Hepatic stellate cell (primary cell): ENCODE measurements around the gene CROCC.

ENCODE experiments used
- DNase-seq: peaks from one replicate; pipeline ENCODE4 v3.0.0; 2011; ENCODE audit warnings: low spot score

Gene CROCC

GRCh38 chr1:16986113-16986512, 64.4 kb downstream of the CROCC start:
- no peak for DNase-seq

- no peak for DNase-seq
These were observed 64.8 kb downstream of the CROCC start for GRCh38 chr1:16986560-16986959.

GRCh38 chr1:16986962-16987361, 65.2 kb downstream of the CROCC start:
- no peak for DNase-seq

- DNase-seq = no peak
These were observed 66.5 kb downstream of the CROCC start for GRCh38 chr1:16988210-16988609.

GRCh38 chr1:16989676-16990391, 68.1 kb downstream of the CROCC start:
- no peak for DNase-seq

GRCh38 chr1:16991571-16991970, 69.8 kb downstream of the CROCC start:
- no peak for DNase-seq

- no peak for DNase-seq
These were observed 70.4 kb downstream of the CROCC start for GRCh38 chr1:16992102-16992501.

GRCh38 chr1:16992675-16993074, 70.9 kb downstream of the CROCC start:
- DNase-seq = no peak

GRCh38 chr1:16993521-16994038, 71.8 kb downstream of the CROCC start:
- DNase-seq = no peak

- no peak for DNase-seq
These were observed 75.1 kb downstream of the CROCC start for GRCh38 chr1:16996845-16997244.

- DNase-seq = no peak
These were observed 76.9 kb downstream of the CROCC start for GRCh38 chr1:16998589-16998988.

GRCh38 chr1:16999863-17000262, 78.1 kb downstream of the CROCC start:
- peak; percentile 3 for DNase-seq

GRCh38 chr1:17001760-17002523, 80.2 kb downstream of the CROCC start:
- DNase-seq = peak; percentile 4

- no peak for DNase-seq
These were observed 80.8 kb downstream of the CROCC start for GRCh38 chr1:17002524-17002902.

- peak; percentile 27 for DNase-seq
These were observed 83.0 kb downstream of the CROCC start for GRCh38 chr1:17004466-17005364.

GRCh38 chr1:17005365-17005740, 83.6 kb downstream of the CROCC start:
- DNase-seq = no peak

- peak; percentile 2 for DNase-seq
These were observed 85.4 kb downstream of the CROCC start for GRCh38 chr1:17007121-17007520.

- no peak for DNase-seq
These were observed 86.6 kb downstream of the CROCC start for GRCh38 chr1:17008208-17008855.

- DNase-seq = peak; percentile 11
These were observed 88.0 kb downstream of the CROCC start for GRCh38 chr1:17009706-17010105.

- DNase-seq = no peak
These were observed 89.3 kb downstream of the CROCC start for GRCh38 chr1:17011092-17011438.

GRCh38 chr1:17011439-17012307, 89.9 kb downstream of the CROCC start, which contains the start of gene ATP13A2:
Gene ATP13A2, minus strand, starts transcription at chr1:17011928. Its CDS starts 190 bp downstream, at chr1:17011738.
- DNase-seq = peak; percentile 83
